Fibroblast of lung (primary cell): ENCODE data around the gene EDARADD. TPM values are rescaled to one million over a fixed set of nuclear protein-coding genes. Genes with fewer than 3 reads are reported as not detected.

Experiments
- DNase-seq, 2 donors: peaks; one replicate each; pipeline versions ENCODE4 v3.0.0 to v3.0.0-alpha.2; 2010; ENCODE audit warnings: low read depth in 2 of 2
- H2AFZ ChIP-seq: 2 replicates; pipeline ENCODE4 v1.5.1; 2012; ENCODE audit warnings: low read length, control low read depth, inconsistent platforms
- H3K27ac ChIP-seq: 2 replicates; pipeline ENCODE4 v1.5.1; 2011; ENCODE audit warnings: low read length, control low read depth; ENCODE audit not compliant: insufficient read depth
- H3K27me3 ChIP-seq: 2 replicates; pipeline ENCODE4 v1.5.1; 2011; ENCODE audit warnings: mild to moderate bottlenecking, low read length; ENCODE audit not compliant: control insufficient read depth, insufficient read depth
- H3K36me3 ChIP-seq: 2 replicates; pipeline ENCODE4 v1.5.1; 2011; ENCODE audit warnings: low read length; ENCODE audit not compliant: control insufficient read depth, insufficient read depth
- H3K4me1 ChIP-seq: 2 replicates; pipeline ENCODE4 v1.5.1; 2011; ENCODE audit warnings: low read length; ENCODE audit not compliant: control insufficient read depth, insufficient read depth; ENCODE audit errors: extremely low read depth
- H3K4me2 ChIP-seq: 2 replicates; pipeline ENCODE4 v1.5.1; 2011; ENCODE audit warnings: low read length, control low read depth; ENCODE audit not compliant: insufficient read depth; ENCODE audit errors: extremely low read depth
- H3K4me3 ChIP-seq, 4 experiments: fragments of 200-600 bp in 1 of 4; sonication (generic) in 1 of 4; replicated peaks in 1 of 4; 2 replicates each; pipeline ENCODE4 v1.5.1; 2011 to 2016; ENCODE audit warnings: low read length in 4 of 4, low read depth in 3 of 4, mild to moderate bottlenecking in 3 of 4, control low read depth in 2 of 4, inconsistent platforms in 1 of 4, mixed read lengths in 1 of 4; ENCODE audit not compliant: insufficient read depth in 1 of 4; ENCODE audit errors: control extremely low read depth in 1 of 4
- H3K79me2 ChIP-seq: 2 replicates; pipeline ENCODE4 v1.5.1; 2012; ENCODE audit warnings: mild to moderate bottlenecking, low read length, inconsistent platforms; ENCODE audit not compliant: control insufficient read depth, insufficient read depth
- H3K9ac ChIP-seq: 2 replicates; pipeline ENCODE4 v1.5.1; 2011; ENCODE audit warnings: mild to moderate bottlenecking, low read length, control low read depth; ENCODE audit not compliant: insufficient read depth
- H3K9me3 ChIP-seq: 2 replicates; pipeline ENCODE4 v1.5.1; 2012; ENCODE audit warnings: low read depth, low read length; ENCODE audit not compliant: control insufficient read depth, insufficient read depth
- H4K20me1 ChIP-seq: 2 replicates; pipeline ENCODE4 v1.5.1; 2011; ENCODE audit warnings: low read length; ENCODE audit not compliant: control insufficient read depth, insufficient read depth; ENCODE audit errors: extremely low read depth
- EZH2 ChIP-seq: IDR thresholded peaks from 2 replicates; pipeline ENCODE4 v1.5.1; 2012; ENCODE audit warnings: low read length, control low read depth, mild to moderate bottlenecking; ENCODE audit errors: missing control alignments
- polyA plus RNA-seq, 2 donors: library from polyadenylated mRNA; depleted of rRNA in 1 of 2; stranded (reverse) in 1 of 2; unstranded in 1 of 2; fragments of >200 nt; gene quantifications; 2 replicates each; pipeline ENCODE4 v1.2.1, GENCODE V29; 2011 to 2012; ENCODE audit warnings: missing spikeins in 1 of 2
- total RNA-seq: library from RNA; depleted of rRNA; stranded (reverse); fragments of >200 nt; gene quantifications from 2 replicates; pipeline ENCODE4 v1.2.1, GENCODE V29; 2014
- TF ChIP-seq, protein P1 (sequence below), 2 donors: IDR thresholded peaks in 1 of 2; conservative IDR thresholded peaks in 1 of 2; 1 replicate in 1 of 2; 2 replicates in 1 of 2; pipeline ENCODE4 v1.5.1; 2011 to 2012; ENCODE audit warnings: low read length in 2 of 2, control low read depth in 1 of 2, inconsistent platforms in 1 of 2, low read depth in 1 of 2, mild to moderate bottlenecking in 1 of 2

The EDARADD gene
- total and polyA plus RNA-seq, 2 donors (not counting 1 experiment from before 2014, with no cell fraction given): not detected

- peak overlapping the region; percentile 88 to 99 (median 94) for H3K4me3 ChIP-seq
- no peaks in the 10 kb centered on the region for H3K36me3 ChIP-seq
- H3K9me3 ChIP-seq: no peaks in the 10 kb centered on the region
- peak overlapping the region; percentile 92 for H3K4me2 ChIP-seq
- H2AFZ ChIP-seq: peak overlapping the region; percentile 94
- H3K79me2 ChIP-seq: peaks cover 13% of the 10 kb centered on the region
- H3K4me1 ChIP-seq: no peaks in the 10 kb centered on the region
- TF ChIP-seq, protein P1, sequence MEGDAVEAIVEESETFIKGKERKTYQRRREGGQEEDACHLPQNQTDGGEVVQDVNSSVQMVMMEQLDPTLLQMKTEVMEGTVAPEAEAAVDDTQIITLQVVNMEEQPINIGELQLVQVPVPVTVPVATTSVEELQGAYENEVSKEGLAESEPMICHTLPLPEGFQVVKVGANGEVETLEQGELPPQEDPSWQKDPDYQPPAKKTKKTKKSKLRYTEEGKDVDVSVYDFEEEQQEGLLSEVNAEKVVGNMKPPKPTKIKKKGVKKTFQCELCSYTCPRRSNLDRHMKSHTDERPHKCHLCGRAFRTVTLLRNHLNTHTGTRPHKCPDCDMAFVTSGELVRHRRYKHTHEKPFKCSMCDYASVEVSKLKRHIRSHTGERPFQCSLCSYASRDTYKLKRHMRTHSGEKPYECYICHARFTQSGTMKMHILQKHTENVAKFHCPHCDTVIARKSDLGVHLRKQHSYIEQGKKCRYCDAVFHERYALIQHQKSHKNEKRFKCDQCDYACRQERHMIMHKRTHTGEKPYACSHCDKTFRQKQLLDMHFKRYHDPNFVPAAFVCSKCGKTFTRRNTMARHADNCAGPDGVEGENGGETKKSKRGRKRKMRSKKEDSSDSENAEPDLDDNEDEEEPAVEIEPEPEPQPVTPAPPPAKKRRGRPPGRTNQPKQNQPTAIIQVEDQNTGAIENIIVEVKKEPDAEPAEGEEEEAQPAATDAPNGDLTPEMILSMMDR (conservative IDR thresholded peaks at IDR 0.05 in 1 of 2, IDR thresholded peaks at IDR 0.05 in 1 of 2; ENCODE audit: low read depth in 1 of 2, low read length in 2 of 2): no peak
- no peak for DNase-seq
- H3K27me3 ChIP-seq: no peaks in the 10 kb centered on the region
- H4K20me1 ChIP-seq: no peaks in the 10 kb centered on the region
- peak overlapping the region; percentile 93 for H3K27ac ChIP-seq
- H3K9ac ChIP-seq: peak overlapping the region; percentile 72
These were observed 129.0 kb downstream of the EDARADD start for GRCh38 chr1:236522937-236523703.

DNA sequence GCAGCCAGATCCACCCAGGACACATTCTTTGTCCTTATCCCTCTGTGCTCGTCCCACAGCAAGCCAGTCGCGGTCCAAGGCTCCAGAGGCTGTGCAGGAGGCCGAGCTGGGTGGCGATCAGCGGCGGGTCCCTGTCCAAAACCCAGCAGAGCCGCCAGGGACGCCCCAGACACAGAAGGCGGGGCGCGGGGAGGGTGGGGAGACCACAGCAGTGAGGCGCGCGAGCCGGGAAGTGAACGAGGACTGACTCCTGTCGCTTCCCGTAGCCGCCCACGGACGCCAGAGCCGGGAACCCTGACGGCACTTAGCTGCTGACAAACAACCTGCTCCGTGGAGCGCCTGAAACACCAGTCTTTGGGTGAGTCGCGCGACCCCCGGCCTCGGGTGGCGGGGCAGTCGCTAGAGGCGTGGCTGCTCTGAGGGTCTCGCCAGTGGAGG, 129.6 kb downstream of the EDARADD start, which contains the start of gene LGALS8:
LGALS8 (plus strand) TSS at position 279 of the 438 bp plus-strand sequence. CDS start 2,089 bp downstream, outside the sequence.
- Histone ChIP-seq H3K4me3 (peak within 1 kb of the TSS; percentile 88 to 99 (median 94)), H3K36me3 (no peaks in the 10 kb centered on the region), H3K79me2 (peaks cover 13% of the 10 kb centered on the region), H4K20me1 (no peaks in the 10 kb centered on the region), H3K9ac (peak within 1 kb of the TSS; percentile 72), H2AFZ (peak within 1 kb of the TSS; percentile 94), H3K4me2 (peak within 1 kb of the TSS; percentile 92), H3K27me3 (no peaks in the 10 kb centered on the region), H3K27ac (peak within 1 kb of the TSS; percentile 93), H3K9me3 (no peaks in the 10 kb centered on the region), H3K4me1 (no peaks in the 10 kb centered on the region)
- TF ChIP-seq, protein P1 (conservative IDR thresholded peaks at IDR 0.05 in 1 of 2, IDR thresholded peaks at IDR 0.05 in 1 of 2; ENCODE audit: low read depth in 1 of 2, low read length in 2 of 2): no peak
- no peak for TF ChIP-seq EZH2
- DNase-seq: peak; percentile 84

- TF ChIP-seq, protein P1 (conservative IDR thresholded peaks at IDR 0.05 in 1 of 2, IDR thresholded peaks at IDR 0.05 in 1 of 2; ENCODE audit: low read depth in 1 of 2, low read length in 2 of 2): no peak
- TF ChIP-seq EZH2: no peak
- no peaks in the 10 kb centered on the region for H4K20me1 ChIP-seq
- DNase-seq: peak; percentile 80 to 91
These were observed 130.2 kb downstream of the EDARADD start for GRCh38 chr1:236524142-236524894.

More at GRCh38 chr1:236524142-236524894, 130.2 kb downstream of the EDARADD start:
- H3K9me3 ChIP-seq: no peaks in the 10 kb centered on the region
- no peaks in the 10 kb centered on the region for H3K27me3 ChIP-seq
- H3K27ac ChIP-seq: peak overlapping the region; percentile 93
- H3K36me3 ChIP-seq: no peaks in the 10 kb centered on the region
- peak overlapping the region; percentile 86 for H3K4me2 ChIP-seq
- H3K4me3 ChIP-seq: peak overlapping the region; percentile 88 to 99 (median 94)
- no peaks in the 10 kb centered on the region for H3K4me1 ChIP-seq
- H3K79me2 ChIP-seq: peaks cover 13% of the 10 kb centered on the region
- H3K9ac ChIP-seq: peak overlapping the region; percentile 72
- peak overlapping the region; percentile 94 for H2AFZ ChIP-seq
